HCT116 (cell line): Measurements from ENCODE around the gene SBNO2. TPM values are rescaled to one million over a fixed set of nuclear protein-coding genes. Genes with fewer than 3 reads are reported as not detected.
A peak's percentile ranks its signal among the peaks of the same experiment; 100 is the strongest.

ENCODE experiments used
- ATAC-seq: fragments of 200-7000 bp; cut with Tn5 transposase; 2 replicates; pipeline ENCODE4 v1.9.1; 2020; ENCODE audit warnings: mild to moderate bottlenecking, moderate library complexity
- BruUV-seq: library from RNA; stranded (reverse); fragments of 400-500 nt; replicated peaks from 2 replicates; lab custom pipeline; 2021; lab: Mats Ljungman, UMichigan
- CTCF ChIA-PET: fragments of 300-600 bp; sonication (Branson Sonifier 250); formaldehyde crosslinking; loops from one replicate; lab custom pipeline; 2021; ENCODE audit warnings: antibody characterized with exemption; lab: Charles Lee
- POLR2A ChIA-PET: fragments of 300-600, 350-600 bp; sonication (Branson Sonifier 250); formaldehyde crosslinking; loops from one replicate; lab custom pipeline; 2021; ENCODE audit warnings: antibody characterized with exemption; lab: Charles Lee
- RAD21 ChIA-PET, 2 experiments: fragments of 300-600 bp; sonication (Branson Sonifier 250); formaldehyde crosslinking; loops; one replicate each; lab custom pipeline; 2023; ENCODE audit warnings: low total read pairs in 2 of 2; ENCODE audit not compliant: uncharacterized antibody in 2 of 2, unreplicated experiment in 2 of 2, low non-redundant PET in 1 of 2; lab: Charles Lee
- DNase-seq: peaks from one replicate; pipeline ENCODE4 v3.0.0-alpha.2; 2010; ENCODE audit warnings: low read depth, low spot score
- H2AFZ ChIP-seq: fragments of 200-600 bp; shearing (Covaris generic), sonication (generic); 2 replicates; pipeline ENCODE4 v1.6.1; 2017; ENCODE audit warnings: low read depth, mixed run types, mixed read lengths, antibody characterized with exemption, low read length; ENCODE audit not compliant: poor library complexity, severe bottlenecking
- H3K27ac ChIP-seq: 2 replicates; pipeline ENCODE4 v1.5.1; 2012; ENCODE audit warnings: low read depth, low read length
- H3K27me3 ChIP-seq: fragments of 200-600 bp; sonication (generic); 2 replicates; pipeline ENCODE4 v1.6.1; 2016; ENCODE audit warnings: mixed run types, low read length, mixed read lengths; ENCODE audit not compliant: insufficient read depth
- H3K36me3 ChIP-seq, 2 experiments: fragments of 200-500 bp in 1 of 2; fragments of 200-600 bp in 1 of 2; sonication (Bioruptor generic) in 1 of 2; sonication (generic) in 1 of 2; 2 replicates each; pipeline versions ENCODE4 v1.5.1 to v1.6.1; 2014 to 2016; ENCODE audit warnings: low read length in 2 of 2, inconsistent platforms in 1 of 2, mixed read lengths in 1 of 2, mixed run types in 1 of 2; ENCODE audit not compliant: insufficient read depth in 2 of 2, control insufficient read depth in 1 of 2
- H3K4me1 ChIP-seq, 2 experiments: fragments of 200-600 bp in 1 of 2; sonication (generic) in 1 of 2; 2 replicates each; pipeline versions ENCODE4 v1.5.1 to v1.6.1; 2012 to 2017; ENCODE audit warnings: low read length in 2 of 2, inconsistent platforms in 1 of 2, mild to moderate bottlenecking in 1 of 2, mixed read lengths in 1 of 2, mixed run types in 1 of 2, moderate library complexity in 1 of 2; ENCODE audit not compliant: insufficient read depth in 2 of 2, control insufficient read depth in 1 of 2
- H3K4me2 ChIP-seq: fragments of 200-600 bp; sonication (generic); 2 replicates; pipeline ENCODE4 v1.6.1; 2017; ENCODE audit warnings: mixed run types, low read length, mixed read lengths
- H3K4me3 ChIP-seq, 2 experiments: fragments of 200-600 bp in 1 of 2; sonication (generic) in 1 of 2; replicated peaks in 1 of 2; 2 replicates each; pipeline ENCODE4 v1.5.1; 2011 to 2016; ENCODE audit warnings: low read length in 2 of 2, control low read depth in 1 of 2, low read depth in 1 of 2, mild to moderate bottlenecking in 1 of 2, mixed read lengths in 1 of 2, mixed run types in 1 of 2
- H3K79me2 ChIP-seq: fragments of 200-600 bp; sonication (generic); 2 replicates; pipeline ENCODE4 v1.6.1; 2017; ENCODE audit warnings: mild to moderate bottlenecking, mixed run types, low read length, moderate library complexity, mixed read lengths; ENCODE audit not compliant: insufficient read depth
- H3K9ac ChIP-seq: fragments of 200-600 bp; sonication (generic); 2 replicates; pipeline ENCODE4 v1.6.1; 2016; ENCODE audit warnings: low read length, mixed read lengths
- H3K9me2 ChIP-seq: fragments of 200-600 bp; sonication (generic), shearing (Covaris generic); 2 replicates; pipeline ENCODE4 v1.6.1; 2017; ENCODE audit warnings: mixed run types, mild to moderate bottlenecking, moderate library complexity; ENCODE audit not compliant: insufficient read depth
- H3K9me3 ChIP-seq, 2 experiments: fragments of 200-500 bp in 1 of 2; fragments of 200-600 bp in 1 of 2; sonication (Bioruptor generic) in 1 of 2; sonication (generic) in 1 of 2; 2 replicates each; pipeline ENCODE4 v1.6.1; 2014 to 2017; ENCODE audit warnings: low read length in 2 of 2, mixed read lengths in 2 of 2, inconsistent platforms in 1 of 2, low read depth in 1 of 2, mild to moderate bottlenecking in 1 of 2, mixed run types in 1 of 2, moderate library complexity in 1 of 2; ENCODE audit not compliant: control insufficient read depth in 1 of 2, insufficient read depth in 1 of 2
- H4K20me1 ChIP-seq: fragments of 200-600 bp; sonication (generic), shearing (Covaris generic); 2 replicates; pipeline ENCODE4 v1.6.1; 2017; ENCODE audit warnings: mixed run types, mild to moderate bottlenecking, moderate library complexity; ENCODE audit not compliant: insufficient read depth
- CBX3 ChIP-seq: IDR thresholded peaks from 2 replicates; pipeline ENCODE4 v1.6.1; 2012; ENCODE audit warnings: low read depth
- EGR1 ChIP-seq: IDR thresholded peaks from 2 replicates; pipeline ENCODE4 v1.6.1; 2012; ENCODE audit warnings: low read depth
- ELF1 ChIP-seq: IDR thresholded peaks from 2 replicates; pipeline ENCODE4 v1.6.1; 2012; ENCODE audit warnings: low read depth, borderline replicate concordance
- EZH2 ChIP-seq: fragments of 200-600 bp; sonication (generic); IDR thresholded peaks from 2 replicates; pipeline ENCODE4 v1.6.1; 2017; ENCODE audit warnings: antibody characterized with exemption, mixed run types
- EZH2phosphoT487 ChIP-seq: fragments of 200-600 bp; IDR thresholded peaks from 2 replicates; pipeline ENCODE4 v1.6.1; 2018; ENCODE audit warnings: antibody characterized with exemption, borderline replicate concordance
- FOSL1 ChIP-seq: IDR thresholded peaks from 2 replicates; pipeline ENCODE4 v1.6.1; 2012; ENCODE audit warnings: low read depth
- JUND ChIP-seq: IDR thresholded peaks from 2 replicates; pipeline ENCODE4 v1.6.1; 2012
- POLR2A ChIP-seq: IDR thresholded peaks from 2 replicates; pipeline ENCODE4 v1.7.0; 2011; ENCODE audit warnings: borderline replicate concordance; ENCODE audit not compliant: insufficient read depth, insufficient read length; ENCODE audit errors: extremely low read depth
- POLR2AphosphoS5 ChIP-seq: IDR thresholded peaks from 2 replicates; pipeline ENCODE4 v1.6.1; 2011; ENCODE audit warnings: mild to moderate bottlenecking, low read depth, low read length, moderate library complexity
- RAD21 ChIP-seq: IDR thresholded peaks from 2 replicates; pipeline ENCODE4 v1.6.1; 2012; ENCODE audit warnings: low read depth, mild to moderate bottlenecking
- SRF ChIP-seq: IDR thresholded peaks from 2 replicates; pipeline ENCODE4 v1.6.1; 2012; ENCODE audit warnings: low read depth
- TCF7L2 ChIP-seq: IDR thresholded peaks from 2 replicates; pipeline ENCODE4 v1.7.0; 2011; ENCODE audit warnings: borderline replicate concordance, inconsistent platforms; ENCODE audit not compliant: insufficient read depth, insufficient read length; ENCODE audit errors: extremely low read depth
- YY1 ChIP-seq: IDR thresholded peaks from 2 replicates; pipeline ENCODE4 v1.6.1; 2011; ENCODE audit warnings: low read length, low read depth, moderate library complexity, mild to moderate bottlenecking; ENCODE audit not compliant: insufficient replicate concordance; ENCODE audit errors: extremely low read depth
- ZNF274 ChIP-seq: fragments of 200-500 bp; sonication (Bioruptor generic); IDR thresholded peaks from 2 replicates; pipeline ENCODE4 v1.6.1; 2014; ENCODE audit warnings: mild to moderate bottlenecking, low read depth, low read length, inconsistent platforms
- intact Hi-C: fragments of 100-400 bp; cut with micrococcal nuclease; formaldehyde crosslinking; loops from 2 replicates; pipeline ENCODE4 v1.10.0; 2022
- total RNA-seq: library from RNA; stranded (reverse); gene quantifications from one replicate; pipeline ENCODE4 v1.2.1, GENCODE V29; 2021; ENCODE audit not compliant: unreplicated experiment
- TF ChIP-seq, protein P1 (sequence below): IDR thresholded peaks from 2 replicates; pipeline ENCODE4 v1.6.1; 2011; ENCODE audit warnings: mild to moderate bottlenecking, low read length, moderate library complexity; ENCODE audit not compliant: insufficient replicate concordance; ENCODE audit errors: extremely low read depth
- TF ChIP-seq, protein P2 (sequence below): IDR thresholded peaks from 2 replicates; pipeline ENCODE4 v1.6.1; 2012
- TF ChIP-seq, protein P3 (sequence below): IDR thresholded peaks from 2 replicates; pipeline ENCODE4 v1.6.1; 2012; ENCODE audit warnings: low read depth
- TF ChIP-seq, protein P4 (sequence below), 3 experiments: fragments of 200-600 bp in 1 of 3; sonication (generic) in 1 of 3; IDR thresholded peaks in 2 of 3; conservative IDR thresholded peaks in 1 of 3; 2 replicates each; pipeline ENCODE4 v1.5.1; 2012 to 2017; ENCODE audit warnings: low read depth in 2 of 3, low read length in 2 of 3, antibody characterized with exemption in 1 of 3, borderline replicate concordance in 1 of 3, control low read depth in 1 of 3, mild to moderate bottlenecking in 1 of 3, mixed read lengths in 1 of 3, mixed run types in 1 of 3, moderate library complexity in 1 of 3; ENCODE audit not compliant: insufficient read depth in 1 of 3
- TF ChIP-seq, protein P5 (sequence below): IDR thresholded peaks from 2 replicates; pipeline ENCODE4 v1.6.1; 2012

Gene SBNO2
- total RNA-seq, 1 experiment from 2014 or later = 66.4 TPM

DNA sequence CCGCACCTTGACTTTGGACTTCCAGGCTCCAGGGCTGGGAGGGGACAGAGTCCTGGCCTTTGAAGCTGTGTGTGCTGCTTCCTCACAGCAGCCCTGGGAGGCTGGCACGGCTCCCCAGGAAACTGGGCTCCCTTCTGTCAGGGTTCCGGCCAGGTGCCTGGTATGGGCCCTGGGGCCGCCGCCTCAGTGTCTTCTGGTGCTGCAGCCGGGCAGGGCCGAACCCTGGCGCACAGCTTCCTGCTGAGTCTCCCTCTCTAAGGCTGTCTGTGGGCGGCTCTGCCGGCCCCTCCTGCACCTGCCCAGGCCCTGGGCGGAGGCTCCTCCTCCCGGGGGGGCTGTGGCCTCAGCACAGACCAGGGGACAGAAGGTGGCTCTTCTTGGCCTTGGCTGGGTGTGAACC is 37.9 kb downstream of the SBNO2 start:
- Histone ChIP-seq H3K27ac (peak overlapping the region; percentile 18; the same call in 1 of the 2 replicates), H3K9me3 (no peaks in the 10 kb centered on the region), H3K4me1 (peaks cover 0 to 4% of the 10 kb centered on the region in 2 experiments; a peak in 1 of 4 replicates), H4K20me1 (no peaks in the 10 kb centered on the region), H3K9ac (no peak overlapping the region), H3K79me2 (peaks cover 23% of the 10 kb centered on the region; the same call in 1 of the 2 replicates), H3K36me3 (peaks cover 0 to 8% of the 10 kb centered on the region in 2 experiments; a peak in 1 of 4 replicates), H3K4me3 (no peak overlapping the region), H3K27me3 (no peaks in the 10 kb centered on the region), H3K4me2 (no peak overlapping the region), H3K9me2 (no peaks in the 10 kb centered on the region), H2AFZ (no peak overlapping the region)
- POLR2A ChIA-PET = no interaction called here
- TF ChIP-seq EZH2 (no peak), POLR2A (no peak), EZH2phosphoT487 (no peak), RAD21 (no peak), EGR1 (no peak), ZNF274 (no peak), FOSL1 (no peak), ELF1 (no peak), CBX3 (no peak), JUND (no peak), POLR2AphosphoS5 (no peak), TCF7L2 (no peak), SRF (no peak), YY1 (no peak)
- TF ChIP-seq, protein P1, sequence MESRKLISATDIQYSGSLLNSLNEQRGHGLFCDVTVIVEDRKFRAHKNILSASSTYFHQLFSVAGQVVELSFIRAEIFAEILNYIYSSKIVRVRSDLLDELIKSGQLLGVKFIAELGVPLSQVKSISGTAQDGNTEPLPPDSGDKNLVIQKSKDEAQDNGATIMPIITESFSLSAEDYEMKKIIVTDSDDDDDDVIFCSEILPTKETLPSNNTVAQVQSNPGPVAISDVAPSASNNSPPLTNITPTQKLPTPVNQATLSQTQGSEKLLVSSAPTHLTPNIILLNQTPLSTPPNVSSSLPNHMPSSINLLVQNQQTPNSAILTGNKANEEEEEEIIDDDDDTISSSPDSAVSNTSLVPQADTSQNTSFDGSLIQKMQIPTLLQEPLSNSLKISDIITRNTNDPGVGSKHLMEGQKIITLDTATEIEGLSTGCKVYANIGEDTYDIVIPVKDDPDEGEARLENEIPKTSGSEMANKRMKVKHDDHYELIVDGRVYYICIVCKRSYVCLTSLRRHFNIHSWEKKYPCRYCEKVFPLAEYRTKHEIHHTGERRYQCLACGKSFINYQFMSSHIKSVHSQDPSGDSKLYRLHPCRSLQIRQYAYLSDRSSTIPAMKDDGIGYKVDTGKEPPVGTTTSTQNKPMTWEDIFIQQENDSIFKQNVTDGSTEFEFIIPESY = no peak
- TF ChIP-seq, protein P2, sequence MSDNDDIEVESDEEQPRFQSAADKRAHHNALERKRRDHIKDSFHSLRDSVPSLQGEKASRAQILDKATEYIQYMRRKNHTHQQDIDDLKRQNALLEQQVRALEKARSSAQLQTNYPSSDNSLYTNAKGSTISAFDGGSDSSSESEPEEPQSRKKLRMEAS = no peak
- TF ChIP-seq, protein P3, sequence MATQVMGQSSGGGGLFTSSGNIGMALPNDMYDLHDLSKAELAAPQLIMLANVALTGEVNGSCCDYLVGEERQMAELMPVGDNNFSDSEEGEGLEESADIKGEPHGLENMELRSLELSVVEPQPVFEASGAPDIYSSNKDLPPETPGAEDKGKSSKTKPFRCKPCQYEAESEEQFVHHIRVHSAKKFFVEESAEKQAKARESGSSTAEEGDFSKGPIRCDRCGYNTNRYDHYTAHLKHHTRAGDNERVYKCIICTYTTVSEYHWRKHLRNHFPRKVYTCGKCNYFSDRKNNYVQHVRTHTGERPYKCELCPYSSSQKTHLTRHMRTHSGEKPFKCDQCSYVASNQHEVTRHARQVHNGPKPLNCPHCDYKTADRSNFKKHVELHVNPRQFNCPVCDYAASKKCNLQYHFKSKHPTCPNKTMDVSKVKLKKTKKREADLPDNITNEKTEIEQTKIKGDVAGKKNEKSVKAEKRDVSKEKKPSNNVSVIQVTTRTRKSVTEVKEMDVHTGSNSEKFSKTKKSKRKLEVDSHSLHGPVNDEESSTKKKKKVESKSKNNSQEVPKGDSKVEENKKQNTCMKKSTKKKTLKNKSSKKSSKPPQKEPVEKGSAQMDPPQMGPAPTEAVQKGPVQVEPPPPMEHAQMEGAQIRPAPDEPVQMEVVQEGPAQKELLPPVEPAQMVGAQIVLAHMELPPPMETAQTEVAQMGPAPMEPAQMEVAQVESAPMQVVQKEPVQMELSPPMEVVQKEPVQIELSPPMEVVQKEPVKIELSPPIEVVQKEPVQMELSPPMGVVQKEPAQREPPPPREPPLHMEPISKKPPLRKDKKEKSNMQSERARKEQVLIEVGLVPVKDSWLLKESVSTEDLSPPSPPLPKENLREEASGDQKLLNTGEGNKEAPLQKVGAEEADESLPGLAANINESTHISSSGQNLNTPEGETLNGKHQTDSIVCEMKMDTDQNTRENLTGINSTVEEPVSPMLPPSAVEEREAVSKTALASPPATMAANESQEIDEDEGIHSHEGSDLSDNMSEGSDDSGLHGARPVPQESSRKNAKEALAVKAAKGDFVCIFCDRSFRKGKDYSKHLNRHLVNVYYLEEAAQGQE = no peak
- TF ChIP-seq, protein P4, sequence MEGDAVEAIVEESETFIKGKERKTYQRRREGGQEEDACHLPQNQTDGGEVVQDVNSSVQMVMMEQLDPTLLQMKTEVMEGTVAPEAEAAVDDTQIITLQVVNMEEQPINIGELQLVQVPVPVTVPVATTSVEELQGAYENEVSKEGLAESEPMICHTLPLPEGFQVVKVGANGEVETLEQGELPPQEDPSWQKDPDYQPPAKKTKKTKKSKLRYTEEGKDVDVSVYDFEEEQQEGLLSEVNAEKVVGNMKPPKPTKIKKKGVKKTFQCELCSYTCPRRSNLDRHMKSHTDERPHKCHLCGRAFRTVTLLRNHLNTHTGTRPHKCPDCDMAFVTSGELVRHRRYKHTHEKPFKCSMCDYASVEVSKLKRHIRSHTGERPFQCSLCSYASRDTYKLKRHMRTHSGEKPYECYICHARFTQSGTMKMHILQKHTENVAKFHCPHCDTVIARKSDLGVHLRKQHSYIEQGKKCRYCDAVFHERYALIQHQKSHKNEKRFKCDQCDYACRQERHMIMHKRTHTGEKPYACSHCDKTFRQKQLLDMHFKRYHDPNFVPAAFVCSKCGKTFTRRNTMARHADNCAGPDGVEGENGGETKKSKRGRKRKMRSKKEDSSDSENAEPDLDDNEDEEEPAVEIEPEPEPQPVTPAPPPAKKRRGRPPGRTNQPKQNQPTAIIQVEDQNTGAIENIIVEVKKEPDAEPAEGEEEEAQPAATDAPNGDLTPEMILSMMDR (IDR thresholded peaks at IDR 0.05 in 2 of 3, conservative IDR thresholded peaks at IDR 0.05 in 1 of 3; ENCODE audit: borderline replicate concordance in 1 of 3, insufficient read depth in 1 of 3, low read depth in 2 of 3, low read length in 2 of 3) = no peak
- TF ChIP-seq, protein P5, sequence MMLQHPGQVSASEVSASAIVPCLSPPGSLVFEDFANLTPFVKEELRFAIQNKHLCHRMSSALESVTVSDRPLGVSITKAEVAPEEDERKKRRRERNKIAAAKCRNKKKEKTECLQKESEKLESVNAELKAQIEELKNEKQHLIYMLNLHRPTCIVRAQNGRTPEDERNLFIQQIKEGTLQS = no peak
- RAD21 ChIA-PET = no interaction called here
- ATAC-seq (no peak), DNase-seq (no peak)
- CTCF ChIA-PET = no interaction called here
- intact Hi-C loops = no loop called here
- BruUV-seq = no TSS peak
